ENCODE measurements around the gene IFNGR2. TPM values are rescaled to one million over a fixed set of nuclear protein-coding genes. Genes with fewer than 3 reads are reported as not detected.
"Not testable (repeated sequence)": the region's sequence is repeated elsewhere in the genome, so short reads cannot be mapped to it uniquely, and the experiment has no call there.

IFNGR2 gene
- total and polyA plus RNA-seq, 2 experiments from 2014 or later: 21.9 to 29.4 TPM

- no peak for TF ChIP-seq JUNB (IDR thresholded peaks at IDR 0.05; ENCODE audit: unreplicated experiment)
Observed at GRCh38 chr21:33377221-33377920, 25.8 kb upstream of the IFNGR2 start (continued).

GRCh38 chr21:33378081-33378480 lies 25.1 kb upstream of the IFNGR2 start:
- Histone ChIP-seq H3K27ac (ENCODE audit: low read depth) (no peak overlapping the region), H3K36me3 (ENCODE audit: insufficient read depth) (no peaks in the 10 kb centered on the region), H4K20me1 (replicated peaks; ENCODE audit: insufficient read depth) (no peaks in the 10 kb centered on the region), H3K4me1 (ENCODE audit: insufficient read depth) (no peaks in the 10 kb centered on the region), H2AFZ (no peak overlapping the region), H3K79me2 (replicated peaks; ENCODE audit: insufficient read depth) (no peaks in the 10 kb centered on the region), H3K4me2 (no peak overlapping the region), H3K4me3 (no peak overlapping the region), H3K9me2 (ENCODE audit: insufficient read depth) (no peaks in the 10 kb centered on the region), H3K27me3 (ENCODE audit: insufficient read depth) (no peaks in the 10 kb centered on the region), H3F3A (replicated peaks; ENCODE audit: low read depth) (0 out of 2 replicates have a peak, but pooled peaks cover 3% of the 10 kb centered on the region)
- DNase-seq (ENCODE audit: low spot score) (no peak), ATAC-seq (no peak)
- Mint-ChIP-seq H3K36me3 (ENCODE audit: low read depth) (no peaks in the 10 kb centered on the region), H3K9me3 (no peaks in the 10 kb centered on the region), H3K4me1 (peaks cover 2% of the 10 kb centered on the region; the same call in 2 of the 3 replicates), H3K4me3 (no peak overlapping the region), H3K27me3 (ENCODE audit: insufficient read depth, low read depth, poor library complexity) (no peaks in the 10 kb centered on the region), H3K27ac (no peak overlapping the region)
- TF ChIP-seq, protein P1, sequence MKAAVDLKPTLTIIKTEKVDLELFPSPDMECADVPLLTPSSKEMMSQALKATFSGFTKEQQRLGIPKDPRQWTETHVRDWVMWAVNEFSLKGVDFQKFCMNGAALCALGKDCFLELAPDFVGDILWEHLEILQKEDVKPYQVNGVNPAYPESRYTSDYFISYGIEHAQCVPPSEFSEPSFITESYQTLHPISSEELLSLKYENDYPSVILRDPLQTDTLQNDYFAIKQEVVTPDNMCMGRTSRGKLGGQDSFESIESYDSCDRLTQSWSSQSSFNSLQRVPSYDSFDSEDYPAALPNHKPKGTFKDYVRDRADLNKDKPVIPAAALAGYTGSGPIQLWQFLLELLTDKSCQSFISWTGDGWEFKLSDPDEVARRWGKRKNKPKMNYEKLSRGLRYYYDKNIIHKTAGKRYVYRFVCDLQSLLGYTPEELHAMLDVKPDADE (IDR thresholded peaks at IDR 0.05): no peak
- no peak for TF ChIP-seq ZNF331 (CRISPR knock-in tag; IDR thresholded peaks at IDR 0.05; ENCODE audit: low read depth)
- TF ChIP-seq CREB1 (CRISPR knock-in tag; IDR thresholded peaks at IDR 0.05; ENCODE audit: low read depth): no peak
- no peak for TF ChIP-seq JUNB (IDR thresholded peaks at IDR 0.05; ENCODE audit: unreplicated experiment)
- TF ChIP-seq NANOG (IDR thresholded peaks at IDR 0.05; ENCODE audit: borderline replicate concordance): no peak
- no peak for TF ChIP-seq EZH2 (IDR thresholded peaks at IDR 0.05; ENCODE audit: low read depth, unreplicated experiment)
- TF ChIP-seq ZNF114 (CRISPR knock-in tag; IDR thresholded peaks at IDR 0.05): no peak
- no peak for TF ChIP-seq REST (IDR thresholded peaks at IDR 0.05; ENCODE audit: unreplicated experiment)

- not testable (repeated sequence) for H3K9me3 Mint-ChIP-seq; H3K27me3 Mint-ChIP-seq (ENCODE audit: insufficient read depth, low read depth, poor library complexity); H3F3A ChIP-seq (replicated peaks; ENCODE audit: low read depth); H3K4me1 ChIP-seq (ENCODE audit: insufficient read depth); H3K27me3 ChIP-seq (ENCODE audit: insufficient read depth); H3K4me2 ChIP-seq; H3K27ac ChIP-seq (ENCODE audit: low read depth); H3K79me2 ChIP-seq (replicated peaks; ENCODE audit: insufficient read depth); DNase-seq (ENCODE audit: low spot score); H3K36me3 ChIP-seq (ENCODE audit: insufficient read depth); H4K20me1 ChIP-seq (replicated peaks; ENCODE audit: insufficient read depth); H3K27ac Mint-ChIP-seq; H3K4me1 Mint-ChIP-seq; H3K4me3 Mint-ChIP-seq; ATAC-seq; H3K36me3 Mint-ChIP-seq (ENCODE audit: low read depth); H3K9me2 ChIP-seq (ENCODE audit: insufficient read depth); H3K4me3 ChIP-seq
- peak overlapping the region; percentile 45; the same call in 1 of the 2 replicates for H2AFZ ChIP-seq
Observed at GRCh38 chr21:33379934-33380333, 23.3 kb upstream of the IFNGR2 start.
